ENCODE measurements around the gene STRA6. TPM values are rescaled to one million over a fixed set of nuclear protein-coding genes. Genes with fewer than 3 reads are reported as not detected.

STRA6 gene, protein sequence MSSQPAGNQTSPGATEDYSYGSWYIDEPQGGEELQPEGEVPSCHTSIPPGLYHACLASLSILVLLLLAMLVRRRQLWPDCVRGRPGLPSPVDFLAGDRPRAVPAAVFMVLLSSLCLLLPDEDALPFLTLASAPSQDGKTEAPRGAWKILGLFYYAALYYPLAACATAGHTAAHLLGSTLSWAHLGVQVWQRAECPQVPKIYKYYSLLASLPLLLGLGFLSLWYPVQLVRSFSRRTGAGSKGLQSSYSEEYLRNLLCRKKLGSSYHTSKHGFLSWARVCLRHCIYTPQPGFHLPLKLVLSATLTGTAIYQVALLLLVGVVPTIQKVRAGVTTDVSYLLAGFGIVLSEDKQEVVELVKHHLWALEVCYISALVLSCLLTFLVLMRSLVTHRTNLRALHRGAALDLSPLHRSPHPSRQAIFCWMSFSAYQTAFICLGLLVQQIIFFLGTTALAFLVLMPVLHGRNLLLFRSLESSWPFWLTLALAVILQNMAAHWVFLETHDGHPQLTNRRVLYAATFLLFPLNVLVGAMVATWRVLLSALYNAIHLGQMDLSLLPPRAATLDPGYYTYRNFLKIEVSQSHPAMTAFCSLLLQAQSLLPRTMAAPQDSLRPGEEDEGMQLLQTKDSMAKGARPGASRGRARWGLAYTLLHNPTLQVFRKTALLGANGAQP
- total RNA-seq: under 1 TPM in 1 of 4 donors, not detected in 3; 0.19 TPM

DNA sequence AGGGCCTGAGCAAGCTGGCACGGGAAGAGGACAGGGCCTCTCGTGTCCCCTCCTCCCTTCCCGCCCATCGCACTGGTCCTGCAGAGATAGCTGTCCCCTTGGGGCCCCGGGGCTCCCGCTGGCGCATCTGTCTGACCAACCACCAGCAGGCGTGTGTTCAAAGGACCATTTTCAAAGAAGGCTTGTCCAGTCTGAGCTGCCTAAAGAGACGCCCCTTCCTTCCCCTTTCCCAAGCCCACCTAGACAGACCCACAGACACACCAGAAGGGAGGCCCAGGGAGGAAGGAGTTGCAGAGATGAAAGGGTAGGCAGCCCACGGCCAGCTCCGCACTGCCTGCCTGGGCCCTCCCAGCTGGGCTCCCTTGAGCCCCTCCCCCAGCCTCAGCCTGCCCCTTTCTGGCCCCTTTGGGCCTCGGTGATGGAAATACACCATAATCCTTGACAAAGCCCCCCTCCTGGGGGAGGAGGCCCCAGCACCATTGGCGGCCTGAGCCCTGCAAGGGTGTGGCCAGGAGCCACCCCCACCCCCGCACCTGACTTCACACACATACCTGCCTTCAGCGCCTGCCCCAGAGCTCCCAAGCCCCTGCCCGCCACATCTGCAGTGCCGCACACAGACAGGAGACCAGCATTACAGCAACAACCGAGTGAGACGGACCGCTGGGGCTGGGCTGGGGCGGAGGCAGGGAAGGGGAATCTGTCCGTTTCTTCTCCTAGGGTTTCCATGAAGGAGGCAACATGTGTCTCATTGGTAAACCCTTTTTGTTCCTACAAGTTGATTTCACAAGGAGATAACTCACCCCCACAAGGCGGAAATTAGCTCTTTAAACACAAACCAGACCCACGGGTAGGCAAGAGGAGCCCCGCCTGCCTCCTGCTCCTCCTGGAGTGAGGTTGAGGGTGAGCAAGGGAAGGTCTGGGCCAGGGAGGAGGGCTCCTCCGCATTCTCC is at the start of gene STRA6:
Gene STRA6 (minus strand): TSS at position 336 of the 950 bp plus-strand sequence. CDS start 520 bp downstream, outside the sequence.
- TF ChIP-seq, protein P1, sequence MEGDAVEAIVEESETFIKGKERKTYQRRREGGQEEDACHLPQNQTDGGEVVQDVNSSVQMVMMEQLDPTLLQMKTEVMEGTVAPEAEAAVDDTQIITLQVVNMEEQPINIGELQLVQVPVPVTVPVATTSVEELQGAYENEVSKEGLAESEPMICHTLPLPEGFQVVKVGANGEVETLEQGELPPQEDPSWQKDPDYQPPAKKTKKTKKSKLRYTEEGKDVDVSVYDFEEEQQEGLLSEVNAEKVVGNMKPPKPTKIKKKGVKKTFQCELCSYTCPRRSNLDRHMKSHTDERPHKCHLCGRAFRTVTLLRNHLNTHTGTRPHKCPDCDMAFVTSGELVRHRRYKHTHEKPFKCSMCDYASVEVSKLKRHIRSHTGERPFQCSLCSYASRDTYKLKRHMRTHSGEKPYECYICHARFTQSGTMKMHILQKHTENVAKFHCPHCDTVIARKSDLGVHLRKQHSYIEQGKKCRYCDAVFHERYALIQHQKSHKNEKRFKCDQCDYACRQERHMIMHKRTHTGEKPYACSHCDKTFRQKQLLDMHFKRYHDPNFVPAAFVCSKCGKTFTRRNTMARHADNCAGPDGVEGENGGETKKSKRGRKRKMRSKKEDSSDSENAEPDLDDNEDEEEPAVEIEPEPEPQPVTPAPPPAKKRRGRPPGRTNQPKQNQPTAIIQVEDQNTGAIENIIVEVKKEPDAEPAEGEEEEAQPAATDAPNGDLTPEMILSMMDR (IDR thresholded peaks at IDR 0.05): no peak
- DNase-seq (ENCODE audit: low spot score) (no peak), ATAC-seq (ENCODE audit: low FRiP score) (no peak)

DNA sequence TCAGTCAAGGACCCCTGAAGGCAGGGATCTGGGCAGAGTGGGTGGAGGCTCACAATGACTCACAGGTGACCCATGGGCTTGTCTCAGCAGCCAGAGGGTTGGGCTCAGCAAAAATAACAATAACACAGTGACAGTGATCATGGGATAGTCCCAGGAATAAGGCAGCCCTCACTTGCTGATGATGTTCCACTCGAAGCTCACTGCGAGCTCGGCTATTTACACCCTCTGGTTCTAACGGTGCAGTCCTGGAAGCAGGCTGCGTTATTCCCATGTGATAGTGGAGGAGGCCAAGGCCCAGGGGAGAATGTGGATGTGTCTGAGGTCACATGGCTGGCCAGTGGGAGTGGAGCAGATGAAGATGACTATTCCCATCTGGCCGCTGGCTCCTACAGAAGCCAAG is 49.7 kb upstream of the STRA6 start:
- DNase-seq (ENCODE audit: low spot score) (no peak), ATAC-seq (ENCODE audit: low FRiP score) (no peak)
- TF ChIP-seq, protein P1 (IDR thresholded peaks at IDR 0.05): no peak

DNA sequence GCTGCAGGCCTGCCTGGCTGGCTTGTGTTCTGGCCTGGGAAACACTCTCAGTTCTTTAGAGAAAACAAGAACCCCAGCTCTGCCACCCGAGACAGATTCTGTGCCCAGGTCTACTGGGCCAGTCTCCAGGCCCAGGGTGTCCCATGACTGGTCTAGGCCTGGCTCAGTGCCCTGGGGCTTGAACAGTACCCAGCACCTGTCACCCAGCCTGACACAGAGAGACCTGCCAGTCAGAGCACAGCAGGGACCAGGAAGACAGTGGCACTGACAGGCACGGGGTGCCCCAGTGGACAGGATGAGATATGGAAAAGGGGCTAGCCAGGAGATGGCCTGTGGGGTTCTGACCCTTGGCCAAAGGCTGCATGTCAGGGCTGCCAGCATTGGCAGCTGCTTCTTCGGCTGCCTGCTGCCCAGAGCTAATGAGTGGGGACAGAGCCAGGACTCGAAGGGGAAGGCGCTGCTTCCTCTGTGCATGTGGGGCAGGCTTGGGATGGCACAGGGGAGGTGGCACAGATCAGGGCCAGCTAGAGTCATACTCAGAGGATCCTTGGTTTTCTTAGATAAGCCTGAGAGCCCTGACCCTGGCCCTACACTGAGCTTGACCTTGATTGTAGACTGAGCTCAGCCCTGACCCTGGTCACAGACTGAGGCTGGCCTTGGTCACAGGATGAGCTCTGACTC is 48.7 kb upstream of the STRA6 start:
- no peak for ATAC-seq (ENCODE audit: low FRiP score)
- TF ChIP-seq, protein P1 (IDR thresholded peaks at IDR 0.05): no peak
- DNase-seq (ENCODE audit: low spot score): no peak

DNA sequence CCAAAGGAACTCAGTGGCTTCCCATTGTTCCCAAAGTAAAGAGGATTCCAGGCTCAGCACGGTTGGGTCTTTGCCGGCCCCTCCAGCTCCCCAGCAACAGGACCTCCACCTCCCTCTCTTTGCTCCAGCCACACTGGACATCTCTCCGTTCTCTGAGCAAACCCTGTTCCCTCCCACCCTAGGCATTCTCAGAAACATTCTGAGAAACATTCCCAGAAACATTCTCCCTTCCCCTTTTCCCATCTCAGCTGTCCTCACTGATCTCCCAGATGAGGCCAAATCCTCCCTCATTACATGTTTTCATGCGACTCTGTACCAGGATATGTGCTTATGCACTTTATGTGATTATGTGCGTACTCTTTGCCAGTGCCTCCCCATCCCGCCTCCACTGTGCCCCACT is 47.7 kb upstream of the STRA6 start:
- DNase-seq (ENCODE audit: low spot score) (no peak), ATAC-seq (ENCODE audit: low FRiP score) (no peak)
- TF ChIP-seq, protein P1 (IDR thresholded peaks at IDR 0.05): no peak

DNA sequence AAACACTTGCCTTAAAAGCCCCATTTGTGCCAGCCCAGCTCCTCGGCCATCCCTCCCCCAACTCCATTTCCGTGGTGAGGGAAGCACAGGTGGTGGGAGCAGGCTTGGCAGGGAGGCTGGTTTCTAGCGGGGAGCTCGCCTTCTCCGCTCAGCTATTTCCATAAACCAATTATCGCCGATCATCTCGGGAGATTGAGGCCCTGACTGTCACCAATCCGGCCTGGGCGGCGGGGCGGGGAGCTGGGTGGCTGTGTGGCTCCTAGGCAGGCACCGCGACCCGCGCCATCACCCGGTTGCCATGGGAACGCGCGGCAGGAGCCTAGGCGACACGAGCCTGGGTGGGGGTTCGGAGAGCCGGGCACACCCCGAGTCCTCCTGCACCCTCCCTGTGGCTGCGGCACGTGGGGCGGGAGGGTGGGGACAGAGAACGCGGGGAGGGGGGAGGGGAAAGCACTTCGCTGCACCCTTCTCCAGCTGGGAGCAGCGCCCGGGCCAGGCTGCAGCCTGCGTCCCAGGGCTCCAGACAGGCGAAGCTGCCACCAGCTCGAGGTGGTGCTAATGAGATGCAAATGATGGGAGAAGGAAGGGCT is 42.9 kb upstream of the STRA6 start:
- DNase-seq (ENCODE audit: low spot score) (no peak), ATAC-seq (ENCODE audit: low FRiP score) (no peak)
- TF ChIP-seq, protein P1 (IDR thresholded peaks at IDR 0.05): no peak

DNA sequence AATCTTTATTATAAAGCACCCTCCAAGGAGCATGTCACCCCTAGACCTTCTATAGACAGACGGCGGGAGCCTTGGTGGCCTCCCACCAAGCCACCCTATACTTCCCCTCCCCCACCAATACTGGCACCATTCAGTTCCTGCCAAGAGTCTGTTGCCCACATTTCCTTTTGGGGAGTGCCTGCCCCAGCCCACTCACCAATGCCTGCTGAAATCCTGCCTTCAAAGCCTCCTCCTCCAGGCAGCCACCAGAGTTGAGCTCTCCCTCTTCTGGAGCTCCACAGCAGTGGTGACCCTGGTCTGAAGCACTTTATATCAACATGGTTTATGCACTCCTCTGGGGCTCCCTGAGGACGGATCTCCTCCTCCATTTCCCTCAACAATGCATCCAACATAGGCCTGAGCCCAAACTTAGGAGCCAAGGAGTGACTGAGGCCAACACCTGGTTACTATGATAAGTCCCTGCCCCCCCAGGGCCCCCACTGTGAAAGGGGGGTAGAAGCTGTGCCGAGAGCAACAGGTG is 42.3 kb upstream of the STRA6 start:
- TF ChIP-seq, protein P1 (IDR thresholded peaks at IDR 0.05): no peak
- DNase-seq (ENCODE audit: low spot score) (no peak), ATAC-seq (ENCODE audit: low FRiP score) (peak; percentile 20)
